Right renal pelvis (tissue), 4 donors: Measurements from ENCODE around the gene GPR150. TPM values are rescaled to one million over a fixed set of nuclear protein-coding genes. Genes with fewer than 3 reads are reported as not detected.
A peak's percentile ranks its signal among the peaks of the same experiment; 100 is the strongest.
"Not testable (repeated sequence)": the region's sequence is repeated elsewhere in the genome, so short reads cannot be mapped to it uniquely, and the experiment has no call there.

ENCODE experiments used
- DNase-seq, 4 donors: peaks; one replicate each; pipeline ENCODE4 v3.0.0-alpha.2; 2013; ENCODE audit warnings: low read depth in 4 of 4, low spot score in 3 of 4, missing footprints in 1 of 4
- polyA plus RNA-seq, 4 donors: library from polyadenylated mRNA; unstranded; fragments of 120-200 nt; gene quantifications; one replicate each; pipeline ENCODE4 v1.2.1, GENCODE V29; 2013; ENCODE audit not compliant: insufficient read length in 4 of 4

The GPR150 gene
- polyA plus RNA-seq, 4 donors = 0.04 TPM; not detected in 3

GRCh38 chr5:95621839-95622629 lies 2.1 kb downstream of the GPR150 start:
- no peak for DNase-seq

- no peak for DNase-seq
These were observed 3.8 kb downstream of the GPR150 start for GRCh38 chr5:95623706-95624105.

GRCh38 chr5:95624368-95624767 lies 4.5 kb downstream of the GPR150 start:
- DNase-seq = no peak

- DNase-seq = no peak
These were observed 6.8 kb downstream of the GPR150 start for GRCh38 chr5:95626701-95627100.

- DNase-seq = no peak
These were observed 8.3 kb downstream of the GPR150 start for GRCh38 chr5:95627971-95628810.

- no peak for DNase-seq
These were observed 9.0 kb downstream of the GPR150 start for GRCh38 chr5:95628933-95629332.

- no peak for DNase-seq
These were observed 10.6 kb downstream of the GPR150 start for GRCh38 chr5:95630394-95630917.

GRCh38 chr5:95631255-95631958 lies 11.5 kb downstream of the GPR150 start:
- no peak for DNase-seq

- DNase-seq = no peak
These were observed 12.2 kb downstream of the GPR150 start for GRCh38 chr5:95631991-95632675.

- not testable (repeated sequence) for DNase-seq
These were observed 13.1 kb downstream of the GPR150 start for GRCh38 chr5:95632942-95633341.

- no peak for DNase-seq
These were observed 13.8 kb downstream of the GPR150 start for GRCh38 chr5:95633671-95634070.

GRCh38 chr5:95634081-95634480 lies 14.2 kb downstream of the GPR150 start:
- no peak for DNase-seq

- DNase-seq = no peak
These were observed 18.7 kb downstream of the GPR150 start for GRCh38 chr5:95638632-95639031.

GRCh38 chr5:95641741-95642220 lies 21.9 kb downstream of the GPR150 start:
- DNase-seq = no peak

- no peak for DNase-seq
These were observed 23.3 kb downstream of the GPR150 start for GRCh38 chr5:95643152-95643551.

- DNase-seq = peak in 1 of 4 donors; percentile 47
These were observed 24.6 kb downstream of the GPR150 start for GRCh38 chr5:95644351-95645042.

- not testable (repeated sequence) for DNase-seq
These were observed 26.3 kb downstream of the GPR150 start for GRCh38 chr5:95646226-95646568.

GRCh38 chr5:95646569-95647431 lies 26.9 kb downstream of the GPR150 start, which contains the start of gene RFESD:
RFESD (plus strand) TSS chr5:95646777; CDS start chr5:95652272, 5,495 bp downstream.
- DNase-seq = peak; percentile 90 to 92 (median 91)
